ENCODE measurements around the gene NAB2.
"Not testable (repeated sequence)": the region's sequence is repeated elsewhere in the genome, so short reads cannot be mapped to it uniquely, and the experiment has no call there.

The NAB2 gene

GRCh38 chr12:57049119-57049446, 39.8 kb upstream of the NAB2 start:
- H3K27ac Mint-ChIP-seq = no peak overlapping the region
- peaks cover 7% of the 10 kb centered on the region for H3K36me3 Mint-ChIP-seq (ENCODE audit: low read depth)
- no peak for TF ChIP-seq CTCF (IDR thresholded peaks at IDR 0.05)
- peaks cover 44% of the 10 kb centered on the region for H3K27me3 Mint-ChIP-seq (ENCODE audit: low read depth, poor library complexity)
- no peaks in the 10 kb centered on the region for H3K4me1 Mint-ChIP-seq
- H3K4me3 Mint-ChIP-seq = no peak overlapping the region
- DNase-seq = no peak
- peaks cover 5% of the 10 kb centered on the region for H3K9me3 Mint-ChIP-seq

- TF ChIP-seq CTCF (IDR thresholded peaks at IDR 0.05) = no peak
- peaks cover 44% of the 10 kb centered on the region for H3K27me3 Mint-ChIP-seq (ENCODE audit: low read depth, poor library complexity)
- no peaks in the 10 kb centered on the region for H3K4me1 Mint-ChIP-seq
- H3K9me3 Mint-ChIP-seq = peaks cover 7% of the 10 kb centered on the region
- DNase-seq = peak; percentile 27
- no peak within 1 kb of the TSS for H3K27ac Mint-ChIP-seq
- H3K4me3 Mint-ChIP-seq = no peak within 1 kb of the TSS
- peaks cover 10% of the 10 kb centered on the region for H3K36me3 Mint-ChIP-seq (ENCODE audit: low read depth)
Measured at GRCh38 chr12:57049890-57050289, 39.0 kb upstream of the NAB2 start, which contains the start of gene MYO1A. Gene MYO1A, minus strand, starts transcription at chr12:57050129. Its CDS starts 1,806 bp downstream, at chr12:57048323.

- Mint-ChIP-seq H3K4me3 (no peak overlapping the region), H3K27me3 (ENCODE audit: low read depth, poor library complexity) (peaks cover 34% of the 10 kb centered on the region), H3K36me3 (ENCODE audit: low read depth) (peaks cover 15% of the 10 kb centered on the region), H3K4me1 (no peaks in the 10 kb centered on the region), H3K27ac (no peak overlapping the region), H3K9me3 (peaks cover 7% of the 10 kb centered on the region)
- DNase-seq = no peak
- no peak for TF ChIP-seq CTCF (IDR thresholded peaks at IDR 0.05)
Measured at GRCh38 chr12:57051011-57051410, 37.9 kb upstream of the NAB2 start.

DNA sequence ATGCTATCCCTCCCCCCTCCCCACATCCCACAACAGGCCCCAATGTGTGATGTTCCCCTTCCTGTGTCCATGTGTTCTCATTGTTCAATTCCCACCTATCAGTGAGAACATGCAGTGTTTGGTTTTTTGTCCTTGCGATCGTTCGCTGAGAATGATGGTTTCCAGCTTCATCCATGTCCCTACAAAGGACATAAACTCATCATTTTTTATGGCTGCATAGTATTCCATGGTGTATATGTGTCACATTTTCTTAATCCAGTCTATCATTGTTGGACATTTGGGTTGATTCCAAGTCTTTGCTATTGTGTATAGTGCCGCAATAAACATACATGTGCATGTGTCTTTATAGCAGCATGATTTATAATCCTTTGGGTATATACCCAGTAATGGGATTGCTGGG, 35.8 kb upstream of the NAB2 start:
- H3K9me3 Mint-ChIP-seq, H3K4me3 Mint-ChIP-seq, H3K27ac Mint-ChIP-seq, DNase-seq, H3K4me1 Mint-ChIP-seq: not testable (repeated sequence)
- H3K36me3 Mint-ChIP-seq (ENCODE audit: low read depth) = peaks cover 25% of the 10 kb centered on the region
- H3K27me3 Mint-ChIP-seq (ENCODE audit: low read depth, poor library complexity) = peaks cover 17% of the 10 kb centered on the region

DNA sequence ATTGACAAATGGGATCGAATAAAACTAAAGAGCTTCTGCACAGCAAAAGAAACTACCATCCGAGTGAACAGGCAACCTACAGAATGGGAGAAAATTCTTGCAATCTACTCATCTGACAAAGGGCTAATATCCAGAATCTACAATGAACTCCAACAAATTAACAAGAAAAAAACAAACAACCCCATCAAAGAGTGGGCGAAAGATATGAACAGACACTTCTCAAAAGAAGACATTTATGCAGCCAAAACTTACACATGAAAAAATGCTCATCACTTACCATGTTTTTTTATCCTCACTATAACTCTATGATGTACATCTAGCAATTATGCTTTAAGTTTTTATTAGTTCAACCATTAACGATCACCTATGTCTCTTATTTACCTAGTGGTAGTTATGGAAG, 35.0 kb upstream of the NAB2 start:
- H3K27ac Mint-ChIP-seq, H3K4me3 Mint-ChIP-seq, H3K9me3 Mint-ChIP-seq, H3K4me1 Mint-ChIP-seq, DNase-seq: not testable (repeated sequence)
- H3K27me3 Mint-ChIP-seq (ENCODE audit: low read depth, poor library complexity) = peaks cover 13% of the 10 kb centered on the region
- peaks cover 31% of the 10 kb centered on the region for H3K36me3 Mint-ChIP-seq (ENCODE audit: low read depth)

DNA sequence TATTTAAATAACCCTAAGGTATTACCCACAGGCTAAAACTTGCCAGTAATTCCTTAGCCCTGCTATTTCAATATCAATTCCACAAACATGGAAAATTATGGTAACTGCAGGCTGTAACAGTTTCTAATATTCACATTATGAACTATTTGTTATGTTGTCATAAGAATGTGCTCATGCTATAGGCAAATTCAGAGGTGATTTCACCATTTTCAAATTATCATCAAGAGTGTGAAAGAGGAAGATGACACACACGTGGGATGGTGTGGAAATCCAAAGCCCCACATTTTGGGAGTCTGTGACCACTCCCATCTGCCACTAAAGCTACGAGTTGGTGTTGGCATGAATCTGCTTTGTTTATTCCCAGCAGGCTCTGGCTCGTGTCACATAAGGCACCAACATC, 33.1 kb upstream of the NAB2 start:
- H3K27me3 Mint-ChIP-seq (ENCODE audit: low read depth, poor library complexity) = peaks cover 5% of the 10 kb centered on the region
- no peak for TF ChIP-seq CTCF (IDR thresholded peaks at IDR 0.05)
- H3K9me3 Mint-ChIP-seq = peaks cover 7% of the 10 kb centered on the region
- no peaks in the 10 kb centered on the region for H3K4me1 Mint-ChIP-seq
- no peak overlapping the region for H3K27ac Mint-ChIP-seq
- DNase-seq = no peak
- H3K4me3 Mint-ChIP-seq = no peak overlapping the region
- peaks cover 42% of the 10 kb centered on the region for H3K36me3 Mint-ChIP-seq (ENCODE audit: low read depth)

GRCh38 chr12:57057067-57057751, 31.7 kb upstream of the NAB2 start:
- no peaks in the 10 kb centered on the region for H3K4me1 Mint-ChIP-seq
- peaks cover 1% of the 10 kb centered on the region for H3K27me3 Mint-ChIP-seq (ENCODE audit: low read depth, poor library complexity)
- no peak for DNase-seq
- no peak overlapping the region for H3K4me3 Mint-ChIP-seq
- H3K36me3 Mint-ChIP-seq (ENCODE audit: low read depth) = peaks cover 44% of the 10 kb centered on the region
- no peak for TF ChIP-seq CTCF (IDR thresholded peaks at IDR 0.05)
- peak overlapping the region; percentile 48 for H3K27ac Mint-ChIP-seq
- H3K9me3 Mint-ChIP-seq = peaks cover 7% of the 10 kb centered on the region

All from nephron progenitor cell (in vitro differentiated cells).